Glutamatergic neuron (in vitro differentiated cells): ENCODE measurements around the gene POLE4. TPM values are rescaled to one million over a fixed set of nuclear protein-coding genes. Genes with fewer than 3 reads are reported as not detected.

ENCODE experiments used
- DNase-seq: peaks from one replicate; pipeline ENCODE4 v3.0.0; 2022
- H3K27ac Mint-ChIP-seq: one replicate; pipeline ENCODE4 v1.8.0; 2020; ENCODE audit warnings: mild to moderate bottlenecking, mixed read lengths, inconsistent platforms; ENCODE audit not compliant: unreplicated experiment
- H3K27me3 Mint-ChIP-seq: one replicate; pipeline ENCODE4 v1.8.0; 2020; ENCODE audit warnings: mild to moderate bottlenecking, moderate library complexity, mixed read lengths, inconsistent platforms; ENCODE audit not compliant: unreplicated experiment
- H3K36me3 Mint-ChIP-seq: one replicate; pipeline ENCODE4 v1.8.0; 2020; ENCODE audit warnings: mild to moderate bottlenecking, mixed read lengths, inconsistent platforms; ENCODE audit not compliant: unreplicated experiment
- H3K4me1 Mint-ChIP-seq: one replicate; pipeline ENCODE4 v1.8.0; 2020; ENCODE audit warnings: mild to moderate bottlenecking, low read depth, mixed read lengths, inconsistent platforms; ENCODE audit not compliant: unreplicated experiment
- H3K4me3 Mint-ChIP-seq: one replicate; pipeline ENCODE4 v1.8.0; 2020; ENCODE audit warnings: mild to moderate bottlenecking, mixed read lengths, inconsistent platforms; ENCODE audit not compliant: unreplicated experiment
- H3K9me3 Mint-ChIP-seq: one replicate; pipeline ENCODE4 v1.8.0; 2020; ENCODE audit warnings: mild to moderate bottlenecking, moderate library complexity, mixed read lengths, inconsistent platforms; ENCODE audit not compliant: unreplicated experiment
- CTCF ChIP-seq: fragments of 200-600 bp; sonication (generic); IDR thresholded peaks from one replicate; pipeline ENCODE4 v1.5.0; 2021; ENCODE audit not compliant: partially characterized antibody, unreplicated experiment
- total RNA-seq: library from RNA; stranded (reverse); fragmentation: NEBNext Ultra II Directional; extraction: Animal tissue kit (Norgen Biotek cat#: 25700); gene quantifications from one replicate; pipeline ENCODE4 v1.2.1, GENCODE V29; 2021; ENCODE audit not compliant: unreplicated experiment

POLE4 gene
- total RNA-seq, 1 donor from 2014 or later: 22.1 TPM

- H3K36me3 Mint-ChIP-seq: peaks cover 5% of the 10 kb centered on the region
- peaks cover 3% of the 10 kb centered on the region for H3K27me3 Mint-ChIP-seq
- DNase-seq: no peak
- peaks cover 5% of the 10 kb centered on the region for H3K9me3 Mint-ChIP-seq
- H3K4me3 Mint-ChIP-seq: no peak overlapping the region
- no peak overlapping the region for H3K27ac Mint-ChIP-seq
- TF ChIP-seq CTCF: no peak
- H3K4me1 Mint-ChIP-seq: peaks cover 4% of the 10 kb centered on the region
Measured at GRCh38 chr2:74922592-74923227, 35.7 kb upstream of the POLE4 start.

GRCh38 chr2:74924463-74925265, 33.8 kb upstream of the POLE4 start:
- Mint-ChIP-seq H3K27ac (no peak overlapping the region), H3K27me3 (peaks cover 6% of the 10 kb centered on the region), H3K36me3 (peaks cover 11% of the 10 kb centered on the region), H3K4me3 (no peak overlapping the region), H3K4me1 (peaks cover 4% of the 10 kb centered on the region), H3K9me3 (peaks cover 5% of the 10 kb centered on the region)
- TF ChIP-seq CTCF: no peak
- no peak for DNase-seq

GRCh38 chr2:74925361-74925786, 33.1 kb upstream of the POLE4 start:
- Mint-ChIP-seq H3K27ac (no peak overlapping the region), H3K9me3 (peaks cover 5% of the 10 kb centered on the region), H3K4me3 (no peak overlapping the region)

GRCh38 chr2:74927621-74928020, 30.8 kb upstream of the POLE4 start:
- Mint-ChIP-seq H3K36me3 (peaks cover 6% of the 10 kb centered on the region), H3K9me3 (peaks cover 3% of the 10 kb centered on the region), H3K27me3 (peaks cover 6% of the 10 kb centered on the region), H3K4me1 (peaks cover 4% of the 10 kb centered on the region), H3K4me3 (no peak overlapping the region), H3K27ac (no peak overlapping the region)
- DNase-seq: no peak
- no peak for TF ChIP-seq CTCF

More at GRCh38 chr2:74925361-74925786, 33.1 kb upstream of the POLE4 start:
- peaks cover 4% of the 10 kb centered on the region for H3K4me1 Mint-ChIP-seq
- no peak for DNase-seq
- H3K36me3 Mint-ChIP-seq: peaks cover 11% of the 10 kb centered on the region
- H3K27me3 Mint-ChIP-seq: peaks cover 6% of the 10 kb centered on the region
- TF ChIP-seq CTCF: no peak
